Smooth muscle cell of the brain vasculature (primary cell): ENCODE data around the gene RFX6.
"Not testable (repeated sequence)": the region's sequence is repeated elsewhere in the genome, so short reads cannot be mapped to it uniquely, and the experiment has no call there.

Experiments
- DNase-seq: peaks from one replicate; pipeline ENCODE4 v3.0.0-alpha.2; 2012; ENCODE audit warnings: low read depth, low spot score

RFX6 gene

GRCh38 chr6:116876635-116877611 is at the start of gene RFX6:
Gene RFX6 (plus strand): TSS chr6:116877242. CDS start chr6:116877276, 34 bp downstream.
- DNase-seq, result no peak

- DNase-seq, result no peak
Observed at GRCh38 chr6:116827561-116828240, 49.3 kb upstream of the RFX6 start.

GRCh38 chr6:116828983-116829382 is 48.1 kb upstream of the RFX6 start, which contains the start of gene GPRC6A:
Gene GPRC6A (minus strand): TSS chr6:116829083. CDS start chr6:116829013, 70 bp downstream.
- DNase-seq, result no peak

GRCh38 chr6:116834526-116834925 is 42.5 kb upstream of the RFX6 start:
- DNase-seq, result not testable (repeated sequence)

- DNase-seq, result no peak
Observed at GRCh38 chr6:116836606-116837342, 40.3 kb upstream of the RFX6 start.

GRCh38 chr6:116840091-116840490 is 37.0 kb upstream of the RFX6 start:
- no peak for DNase-seq

GRCh38 chr6:116842459-116842858 is 34.6 kb upstream of the RFX6 start:
- DNase-seq, result no peak

GRCh38 chr6:116847227-116847626 is 29.8 kb upstream of the RFX6 start:
- DNase-seq, result peak; percentile 15

- DNase-seq, result no peak
Observed at GRCh38 chr6:116858060-116858459, 19.0 kb upstream of the RFX6 start.

GRCh38 chr6:116859264-116859663 is 17.8 kb upstream of the RFX6 start:
- no peak for DNase-seq

GRCh38 chr6:116866281-116866871 is 10.7 kb upstream of the RFX6 start:
- no peak for DNase-seq

GRCh38 chr6:116872771-116873170 is 4.3 kb upstream of the RFX6 start:
- DNase-seq, result no peak

GRCh38 chr6:116876107-116876506 is 935 bp upstream of the RFX6 start:
- DNase-seq, result no peak

GRCh38 chr6:116877743-116878142 is 701 bp downstream of the RFX6 start:
- DNase-seq, result no peak

- DNase-seq, result no peak
Observed at GRCh38 chr6:116881236-116881635, 4.2 kb downstream of the RFX6 start.

- DNase-seq, result no peak
Observed at GRCh38 chr6:116883005-116883404, 6.0 kb downstream of the RFX6 start.

GRCh38 chr6:116884530-116884929 is 7.5 kb downstream of the RFX6 start:
- no peak for DNase-seq

GRCh38 chr6:116887168-116887567 is 10.1 kb downstream of the RFX6 start:
- DNase-seq, result no peak

GRCh38 chr6:116887894-116888293 is 10.9 kb downstream of the RFX6 start:
- DNase-seq, result no peak

- DNase-seq, result no peak
Observed at GRCh38 chr6:116888732-116889360, 11.8 kb downstream of the RFX6 start.

GRCh38 chr6:116894669-116895068 is 17.6 kb downstream of the RFX6 start:
- no peak for DNase-seq
